Activated CD4-positive, alpha-beta T cell treated with anti-CD3 and anti-CD28 coated beads for 36 hours (primary cell): ENCODE data around the gene SPATA31C1. TPM values are rescaled to one million over a fixed set of nuclear protein-coding genes. Genes with fewer than 3 reads are reported as not detected.
"Not testable (repeated sequence)": the region's sequence is repeated elsewhere in the genome, so short reads cannot be mapped to it uniquely, and the experiment has no call there.

ENCODE experiments used
- ATAC-seq: fragments of 200-7000 bp; cut with Tn5 transposase; one replicate; pipeline ENCODE4 v1.10.0; 2021; ENCODE audit warnings: mild to moderate bottlenecking, moderate library complexity
- CTCF ChIA-PET: fragments of 350-600 bp; sonication (Branson Sonifier 250); formaldehyde crosslinking; loops from one replicate; lab custom pipeline; 2021; ENCODE audit warnings: antibody characterized with exemption; lab: Charles Lee
- POLR2A ChIA-PET: fragments of 350-600 bp; sonication (Branson Sonifier 250); formaldehyde crosslinking; loops from one replicate; lab custom pipeline; 2021; ENCODE audit warnings: antibody characterized with exemption, inconsistent platforms; lab: Charles Lee
- DNase-seq: peaks from one replicate; pipeline ENCODE4 v3.0.0-alpha.2; 2020
- H3K27ac Mint-ChIP-seq: one replicate; pipeline ENCODE4 v1.8.0; 2021; ENCODE audit warnings: mixed read lengths
- H3K27me3 Mint-ChIP-seq: one replicate; pipeline ENCODE4 v1.8.0; 2021; ENCODE audit warnings: mixed read lengths
- H3K36me3 Mint-ChIP-seq: one replicate; pipeline ENCODE4 v1.8.0; 2021; ENCODE audit warnings: low read depth, mixed read lengths
- H3K4me1 Mint-ChIP-seq: one replicate; pipeline ENCODE4 v1.8.0; 2021; ENCODE audit warnings: mixed read lengths
- H3K4me3 Mint-ChIP-seq: one replicate; pipeline ENCODE4 v1.8.0; 2021; ENCODE audit warnings: mild to moderate bottlenecking, moderate library complexity, mixed read lengths
- H3K9me3 Mint-ChIP-seq: one replicate; pipeline ENCODE4 v1.8.0; 2021; ENCODE audit warnings: low read depth, mixed read lengths
- intact Hi-C, 2 experiments: fragments of 100-400 bp; cut with DNase I in 1 of 2; cut with micrococcal nuclease in 1 of 2; formaldehyde crosslinking; loops; one replicate each; pipeline versions ENCODE4 v1.14.2 to v1.15.1; 2022 to 2024; cut with DNase I, micrococcal nuclease
- total RNA-seq, 2 experiments: library from RNA; stranded (reverse); gene quantifications; one replicate each; pipeline ENCODE4 v1.2.3, GENCODE V29; 2021

Gene SPATA31C1
- total RNA-seq = not detected

DNA sequence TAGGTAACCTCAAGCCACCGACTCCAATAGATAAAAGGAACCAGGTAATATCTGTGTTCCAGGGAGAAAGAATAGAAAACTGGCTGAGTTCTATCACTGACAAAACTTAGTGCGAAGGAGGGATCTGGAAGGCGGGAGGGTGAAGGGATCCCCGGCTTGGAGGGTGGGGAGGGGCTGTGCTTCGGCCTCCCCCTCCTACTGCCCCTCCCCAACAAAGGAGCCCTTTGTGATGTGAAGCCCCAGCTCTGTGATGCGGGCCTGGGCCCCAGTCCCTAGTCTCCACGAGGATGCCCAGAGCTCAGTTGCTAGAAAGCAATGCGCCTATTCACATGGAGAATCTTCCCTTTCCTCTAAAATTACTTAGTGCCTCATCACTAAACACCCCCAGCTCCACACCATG lies at the start of gene SPATA31C1:
Gene SPATA31C1 (plus strand): TSS at position 301 of the 400 bp plus-strand sequence.
- H3K4me1 Mint-ChIP-seq, H3K9me3 Mint-ChIP-seq, H3K27ac Mint-ChIP-seq, DNase-seq, H3K4me3 Mint-ChIP-seq, ATAC-seq, CTCF ChIA-PET, H3K27me3 Mint-ChIP-seq, intact Hi-C loops, POLR2A ChIA-PET, H3K36me3 Mint-ChIP-seq: not testable (repeated sequence)

DNA sequence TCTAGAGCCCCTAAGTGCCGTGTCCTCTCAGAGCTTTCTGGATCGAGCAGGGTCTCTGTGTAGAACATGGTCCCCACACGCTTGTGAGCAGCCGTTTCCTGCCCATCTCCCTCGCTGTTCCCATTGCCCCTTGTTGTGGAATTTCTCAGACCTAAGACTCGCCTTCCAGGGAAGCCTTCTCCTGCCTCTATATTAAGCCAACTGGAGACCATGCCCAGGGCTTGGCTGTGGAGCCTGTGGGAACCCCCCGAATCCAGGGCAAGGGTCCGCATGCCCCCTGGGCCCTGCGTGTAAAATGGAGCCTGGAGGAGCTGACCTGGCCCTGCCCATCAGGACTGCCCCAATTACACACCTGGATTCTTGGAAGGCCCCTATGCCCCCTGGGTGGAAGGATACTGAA lies 49.6 kb upstream of the SPATA31C1 start:
- H3K9me3 Mint-ChIP-seq = no peaks in the 10 kb centered on the region
- ChIA-PET CTCF (no interaction called here), POLR2A (no interaction called here)
- H3K36me3 Mint-ChIP-seq = no peaks in the 10 kb centered on the region
- H3K4me1 Mint-ChIP-seq = no peaks in the 10 kb centered on the region
- no peak overlapping the region for H3K4me3 Mint-ChIP-seq
- intact Hi-C loops = no loop called here
- H3K27me3 Mint-ChIP-seq = peaks cover 3% of the 10 kb centered on the region
- DNase-seq (no peak), ATAC-seq (no peak)
- H3K27ac Mint-ChIP-seq = no peak overlapping the region

DNA sequence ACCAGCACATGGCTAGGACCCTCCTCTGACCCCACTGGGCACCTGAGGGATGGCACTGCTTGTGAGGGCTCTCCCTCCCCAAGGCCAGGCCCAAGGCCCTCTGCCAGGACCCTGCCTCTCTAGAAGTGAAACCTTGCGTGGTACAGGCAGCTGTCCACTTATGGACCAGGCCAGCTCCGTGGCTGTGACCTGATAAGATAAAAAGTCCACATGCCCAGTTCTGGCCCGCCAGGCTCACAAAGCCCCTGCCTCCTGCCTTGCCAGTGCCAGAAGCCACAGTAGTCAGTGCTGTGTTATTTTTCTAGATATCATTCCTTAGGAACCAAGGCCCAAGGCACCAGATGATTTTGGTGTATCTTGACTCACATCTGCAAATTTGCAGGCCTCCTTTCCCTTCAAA lies 49.1 kb upstream of the SPATA31C1 start:
- no peaks in the 10 kb centered on the region for H3K9me3 Mint-ChIP-seq
- POLR2A ChIA-PET = no interaction called here
- H3K4me3 Mint-ChIP-seq = no peak overlapping the region

DNA sequence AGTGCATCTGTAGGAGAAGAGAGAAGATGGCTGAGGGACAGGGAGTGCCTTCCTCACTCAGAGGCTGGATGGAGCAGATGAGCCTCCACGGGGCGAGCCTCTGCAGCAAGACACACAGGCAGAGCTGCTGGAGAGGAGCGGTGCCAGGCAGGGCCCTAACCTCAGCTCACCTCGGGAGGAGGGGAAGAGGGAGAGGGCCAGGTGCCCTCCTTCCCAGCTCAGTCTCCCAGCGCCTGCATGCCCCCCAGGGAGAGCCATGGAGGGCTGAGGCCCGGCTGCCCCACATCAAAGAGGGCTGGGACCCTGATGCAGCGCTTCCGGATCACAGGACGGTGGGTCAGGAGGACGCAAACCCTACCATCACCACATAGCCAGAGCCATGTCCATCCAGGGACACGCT lies 48.7 kb upstream of the SPATA31C1 start:
- POLR2A ChIA-PET = no interaction called here
- H3K4me3 Mint-ChIP-seq = no peak overlapping the region
- no peaks in the 10 kb centered on the region for H3K4me1 Mint-ChIP-seq
- H3K27me3 Mint-ChIP-seq = peaks cover 3% of the 10 kb centered on the region
- CTCF ChIA-PET = interaction anchor here (0.7 kb wide), 1 partner anchor 239 kb away, joined by 3 read pairs; no protein-coding TSS in a partner anchor
- no peaks in the 10 kb centered on the region for H3K9me3 Mint-ChIP-seq
- intact Hi-C loops = no loop called here
- H3K36me3 Mint-ChIP-seq = no peaks in the 10 kb centered on the region
- no peak overlapping the region for H3K27ac Mint-ChIP-seq
- DNase-seq (no peak), ATAC-seq (no peak)

More for the DNA sequence above, 49.1 kb upstream of the SPATA31C1 start:
- no peaks in the 10 kb centered on the region for H3K36me3 Mint-ChIP-seq
- H3K27ac Mint-ChIP-seq = no peak overlapping the region
- H3K4me1 Mint-ChIP-seq = no peaks in the 10 kb centered on the region
- no peak for ATAC-seq
- peaks cover 3% of the 10 kb centered on the region for H3K27me3 Mint-ChIP-seq
- intact Hi-C loops = no loop called here
- CTCF ChIA-PET = interaction anchor here (0.7 kb wide), 1 partner anchor 239 kb away, joined by 3 read pairs; no protein-coding TSS in a partner anchor
- no peak for DNase-seq

DNA sequence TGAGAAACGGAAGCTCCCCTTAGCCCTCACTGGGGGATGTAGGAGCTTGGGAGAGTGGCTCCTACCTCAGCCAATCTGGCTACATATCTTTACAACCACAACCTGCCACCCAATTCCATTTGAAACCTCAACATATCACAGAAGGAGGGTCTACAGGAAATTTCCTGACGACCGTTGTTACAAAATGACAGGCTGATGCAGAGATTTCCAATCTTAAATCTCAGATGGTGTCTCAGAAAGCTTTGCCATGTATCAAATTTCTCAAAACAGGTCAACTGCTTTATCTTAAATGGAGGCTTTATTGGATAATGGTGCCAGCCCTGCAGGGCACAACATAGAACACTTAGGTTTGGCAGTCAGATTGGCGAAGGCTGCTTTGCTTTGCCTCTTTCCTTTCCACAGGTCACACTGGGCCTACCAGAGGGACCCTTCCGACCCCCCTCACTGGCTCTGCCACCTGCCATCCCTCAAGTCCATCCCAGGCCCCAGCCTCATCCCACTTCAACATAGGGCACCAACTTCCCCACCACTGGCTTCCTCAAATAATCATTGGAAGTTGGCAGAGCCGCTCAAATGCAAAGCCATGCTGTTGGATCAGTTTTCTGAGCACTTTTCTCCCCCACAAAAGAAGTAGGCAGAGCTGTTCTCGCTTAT lies 46.2 kb upstream of the SPATA31C1 start:
- Mint-ChIP-seq H3K4me3 (no peak overlapping the region), H3K27ac (no peak overlapping the region), H3K27me3 (peaks cover 3% of the 10 kb centered on the region), H3K9me3 (no peaks in the 10 kb centered on the region), H3K36me3 (no peaks in the 10 kb centered on the region), H3K4me1 (no peaks in the 10 kb centered on the region)
- DNase-seq (no peak), ATAC-seq (no peak)
- POLR2A ChIA-PET = no interaction called here
- intact Hi-C loops = loop anchor here in 1 of 2 experiments (10.0 kb wide), 1 partner anchor 57 kb away; no protein-coding TSS in a partner anchor
- CTCF ChIA-PET = no interaction called here

DNA sequence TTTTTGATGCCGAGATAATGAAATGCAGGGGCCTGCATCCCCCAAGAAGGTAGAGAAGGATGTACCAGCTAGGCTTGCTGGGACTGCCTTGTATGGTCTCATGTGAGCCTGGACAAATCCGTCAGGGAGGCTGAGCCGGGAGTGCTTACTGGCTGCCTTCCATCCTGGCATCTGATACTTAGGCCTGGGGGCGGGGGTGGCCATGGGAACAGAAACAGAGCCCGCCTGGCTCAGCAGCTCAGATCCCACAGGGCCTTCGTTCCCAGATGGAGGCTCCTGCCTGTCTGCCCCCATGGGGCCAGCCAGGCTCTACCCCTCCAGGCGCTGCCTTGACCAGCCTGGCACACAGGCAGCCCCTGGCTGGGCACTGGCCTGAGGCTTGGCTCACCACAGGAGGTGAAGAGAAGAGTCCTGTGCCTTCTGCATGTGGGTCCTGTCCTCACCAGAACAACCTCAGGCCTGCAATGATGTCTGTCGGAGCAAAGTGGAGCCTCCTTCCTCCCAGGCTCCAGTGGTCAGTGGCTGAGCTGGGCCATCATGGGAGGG lies 45.6 kb upstream of the SPATA31C1 start:
- Mint-ChIP-seq H3K27ac (no peak overlapping the region), H3K36me3 (no peaks in the 10 kb centered on the region), H3K4me1 (no peaks in the 10 kb centered on the region), H3K4me3 (no peak overlapping the region), H3K9me3 (no peaks in the 10 kb centered on the region), H3K27me3 (peaks cover 3% of the 10 kb centered on the region)
- CTCF ChIA-PET = no interaction called here
- no peak for DNase-seq
- intact Hi-C loops = loop anchor here in 1 of 2 experiments (10.0 kb wide), 1 partner anchor 57 kb away; no protein-coding TSS in a partner anchor
- ATAC-seq = no peak
- POLR2A ChIA-PET = no interaction called here

DNA sequence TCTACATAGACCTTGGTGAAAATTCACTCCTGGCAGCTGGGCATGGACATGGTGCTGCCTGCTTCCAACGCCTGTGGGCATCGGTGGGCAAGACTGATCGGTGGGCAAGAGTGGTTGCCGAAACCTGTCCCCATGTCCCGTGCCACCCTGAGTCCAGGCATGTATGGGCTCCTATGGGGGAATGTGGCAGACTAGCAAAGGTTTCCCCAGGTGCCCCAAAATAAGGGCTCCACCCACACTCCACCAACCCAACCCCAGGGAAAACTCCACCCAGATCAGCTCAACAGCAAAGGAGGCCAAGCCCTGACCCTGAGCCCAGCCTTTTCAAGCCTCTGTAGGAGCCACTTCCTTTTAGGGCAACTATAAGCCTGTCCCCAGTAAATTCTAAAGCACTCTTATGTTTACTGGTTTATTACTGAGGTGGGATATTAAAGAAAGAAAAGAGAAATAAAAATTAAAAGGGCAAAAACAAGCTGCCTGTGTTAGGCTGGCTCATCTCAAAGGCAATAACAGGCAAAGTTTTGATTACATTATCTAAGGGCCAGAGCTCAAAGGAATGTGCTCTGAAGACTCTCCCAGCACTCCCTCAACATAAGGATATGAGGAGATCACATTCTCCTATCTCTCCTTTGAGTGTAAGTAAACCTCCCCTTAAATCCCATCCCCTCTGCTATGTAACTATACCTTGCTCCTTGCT lies 44.0 kb upstream of the SPATA31C1 start:
- CTCF ChIA-PET = interaction anchor here (0.6 kb wide), 1 partner anchor 1242 kb away, joined by 3 read pairs; no protein-coding TSS in a partner anchor
- intact Hi-C loops = loop anchor here in 1 of 2 experiments (10.0 kb wide), 1 partner anchor 59 kb away; no protein-coding TSS in a partner anchor

DNA sequence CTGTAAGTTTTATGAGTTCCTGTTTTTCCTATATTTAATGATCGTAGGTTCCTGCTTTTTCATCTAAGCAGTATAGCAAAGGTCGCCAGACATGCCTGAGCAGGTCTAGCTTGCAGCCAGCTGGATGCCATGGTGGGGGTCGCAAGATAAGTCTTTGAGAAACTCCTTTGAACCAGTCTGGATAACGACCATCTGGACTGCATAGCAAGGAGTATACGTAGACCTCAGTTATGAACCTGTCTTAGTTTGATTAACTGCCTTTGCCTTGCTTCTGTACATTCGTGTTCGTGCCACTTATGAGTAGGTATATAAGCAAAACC lies 43.5 kb upstream of the SPATA31C1 start:
- Mint-ChIP-seq H3K9me3 (no peaks in the 10 kb centered on the region), H3K27me3 (peaks cover 3% of the 10 kb centered on the region), H3K36me3 (no peaks in the 10 kb centered on the region), H3K4me1 (peaks cover 6% of the 10 kb centered on the region), H3K4me3 (no peak overlapping the region), H3K27ac (no peak overlapping the region)
- intact Hi-C loops = loop anchor here in 1 of 2 experiments (10.0 kb wide), 1 partner anchor 59 kb away; no protein-coding TSS in a partner anchor
- CTCF ChIA-PET = interaction anchor here (0.6 kb wide), 1 partner anchor 1243 kb away, joined by 3 read pairs; no protein-coding TSS in a partner anchor
- ATAC-seq (no peak), DNase-seq (no peak)
- POLR2A ChIA-PET = interaction anchor here (0.6 kb wide), 1 partner anchor 175 kb away, joined by 3 read pairs; no protein-coding TSS in a partner anchor

More for the DNA sequence above, 44.0 kb upstream of the SPATA31C1 start:
- DNase-seq (no peak), ATAC-seq (no peak)
- POLR2A ChIA-PET = interaction anchor here (0.6 kb wide), 1 partner anchor 175 kb away, joined by 3 read pairs; no protein-coding TSS in a partner anchor
- Mint-ChIP-seq H3K27me3 (peaks cover 3% of the 10 kb centered on the region), H3K4me3 (no peak overlapping the region), H3K9me3 (no peaks in the 10 kb centered on the region), H3K4me1 (peaks cover 3% of the 10 kb centered on the region), H3K36me3 (no peaks in the 10 kb centered on the region), H3K27ac (no peak overlapping the region)

DNA sequence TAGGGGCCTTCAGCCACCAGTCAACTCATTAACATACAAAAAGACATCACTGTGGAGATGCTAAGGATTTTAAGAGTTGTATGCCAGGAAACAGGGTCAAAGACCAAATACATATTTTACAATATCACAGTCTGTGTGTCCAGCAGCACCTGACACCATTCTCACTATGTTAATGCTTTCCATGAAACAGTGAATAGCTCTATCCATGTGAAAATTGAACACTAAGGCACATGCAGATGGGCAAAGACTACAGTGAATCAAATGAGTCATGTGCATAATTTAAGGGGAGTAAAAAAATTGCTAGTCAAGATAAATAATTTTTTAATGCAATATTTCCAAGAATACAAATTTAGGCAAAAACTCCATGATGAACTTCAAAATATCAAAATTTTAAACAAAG lies 42.7 kb upstream of the SPATA31C1 start:
- Mint-ChIP-seq H3K4me1 (peaks cover 10% of the 10 kb centered on the region), H3K36me3 (no peaks in the 10 kb centered on the region), H3K27ac (no peak overlapping the region), H3K4me3 (no peak overlapping the region), H3K9me3 (no peaks in the 10 kb centered on the region), H3K27me3 (no peaks in the 10 kb centered on the region)
- CTCF ChIA-PET = no interaction called here
- POLR2A ChIA-PET = no interaction called here
- ATAC-seq (no peak), DNase-seq (no peak)
- intact Hi-C loops = loop anchor here in 1 of 2 experiments (10.0 kb wide), 1 partner anchor 60 kb away; no protein-coding TSS in a partner anchor

DNA sequence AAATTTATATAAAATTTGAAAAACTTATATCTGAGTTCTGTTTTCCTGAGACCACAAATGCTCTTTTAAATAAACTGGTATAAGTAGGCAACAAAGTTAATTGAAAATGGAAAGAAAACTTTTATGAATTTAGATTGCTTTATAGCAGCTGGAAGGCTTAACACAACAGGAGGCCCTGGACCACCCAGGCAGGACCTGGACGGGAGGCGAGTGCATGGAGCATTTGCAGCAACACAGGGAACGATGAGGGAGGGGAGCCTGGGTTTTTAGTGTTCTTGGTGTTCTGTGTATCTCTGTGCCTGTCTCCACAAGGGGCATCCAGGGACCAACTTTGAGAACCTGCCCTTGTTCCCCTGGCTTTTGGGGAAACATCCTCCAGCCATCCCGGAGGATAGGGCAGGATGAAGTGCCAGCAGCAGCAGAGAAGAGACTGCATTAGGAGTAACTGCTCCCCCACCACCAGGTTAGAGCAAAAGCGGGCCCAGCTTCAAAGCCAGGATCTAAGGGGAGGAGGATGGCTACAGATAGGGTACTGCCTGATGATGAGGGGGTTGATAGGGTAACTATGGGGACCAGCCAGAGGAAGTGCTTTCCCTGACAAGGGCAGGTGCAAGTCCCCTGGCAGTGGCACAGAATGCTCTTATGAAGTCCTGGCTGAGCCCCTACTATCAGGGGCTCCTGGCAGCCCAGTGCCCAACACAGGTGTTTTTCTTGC lies 41.8 kb upstream of the SPATA31C1 start:
- no peaks in the 10 kb centered on the region for H3K9me3 Mint-ChIP-seq
- peaks cover 11% of the 10 kb centered on the region for H3K4me1 Mint-ChIP-seq
- no peaks in the 10 kb centered on the region for H3K27me3 Mint-ChIP-seq
- intact Hi-C loops = loop anchor here in 1 of 2 experiments (10.0 kb wide), 1 partner anchor 61 kb away; no protein-coding TSS in a partner anchor
- ChIA-PET POLR2A (no interaction called here), CTCF (no interaction called here)
- no peak overlapping the region for H3K27ac Mint-ChIP-seq
- ATAC-seq (no peak), DNase-seq (no peak)
- H3K4me3 Mint-ChIP-seq = no peak overlapping the region
- H3K36me3 Mint-ChIP-seq = no peaks in the 10 kb centered on the region

DNA sequence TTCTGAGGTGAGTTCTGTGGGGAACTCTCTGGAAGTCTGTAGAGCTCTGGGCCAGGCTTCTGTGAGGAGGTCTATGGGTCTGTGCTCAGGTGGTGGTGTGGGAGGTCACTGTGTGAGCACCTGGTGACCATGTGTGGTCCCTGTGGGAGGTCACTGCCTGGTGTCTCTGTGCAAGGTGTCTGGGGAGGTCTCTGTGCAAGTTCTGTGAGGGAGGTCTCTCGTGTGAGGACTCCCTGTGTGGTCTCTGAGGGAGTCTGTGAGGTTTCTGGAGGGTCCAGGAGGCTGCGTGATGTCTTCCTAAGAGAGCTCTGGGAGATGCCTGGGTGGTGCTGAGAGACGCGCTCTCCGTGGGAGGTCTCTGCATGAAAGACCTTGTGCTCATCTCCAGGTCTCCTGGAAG lies 41.1 kb upstream of the SPATA31C1 start:
- Mint-ChIP-seq H3K27me3 (no peaks in the 10 kb centered on the region), H3K9me3 (no peaks in the 10 kb centered on the region), H3K36me3 (no peaks in the 10 kb centered on the region), H3K4me3 (no peak overlapping the region), H3K27ac (peak overlapping the region; percentile 27), H3K4me1 (peaks cover 11% of the 10 kb centered on the region)
- intact Hi-C loops = loop anchor here in 1 of 2 experiments (10.0 kb wide), 1 partner anchor 62 kb away; no protein-coding TSS in a partner anchor
- POLR2A ChIA-PET = no interaction called here
- no peak for ATAC-seq
- CTCF ChIA-PET = no interaction called here
- DNase-seq = no peak
